SH-SY5Y (cell line): Measurements from ENCODE around the gene SLIT1.

Experiments used
- GATA2 ChIP-seq: IDR thresholded peaks from 2 replicates; pipeline ENCODE4 v1.6.1; 2011; ENCODE audit warnings: mild to moderate bottlenecking, low read depth, low read length
- GATA3 ChIP-seq: IDR thresholded peaks from 2 replicates; pipeline ENCODE4 v1.6.1; 2011; ENCODE audit warnings: low read depth, mild to moderate bottlenecking, low read length, moderate library complexity

DNA sequence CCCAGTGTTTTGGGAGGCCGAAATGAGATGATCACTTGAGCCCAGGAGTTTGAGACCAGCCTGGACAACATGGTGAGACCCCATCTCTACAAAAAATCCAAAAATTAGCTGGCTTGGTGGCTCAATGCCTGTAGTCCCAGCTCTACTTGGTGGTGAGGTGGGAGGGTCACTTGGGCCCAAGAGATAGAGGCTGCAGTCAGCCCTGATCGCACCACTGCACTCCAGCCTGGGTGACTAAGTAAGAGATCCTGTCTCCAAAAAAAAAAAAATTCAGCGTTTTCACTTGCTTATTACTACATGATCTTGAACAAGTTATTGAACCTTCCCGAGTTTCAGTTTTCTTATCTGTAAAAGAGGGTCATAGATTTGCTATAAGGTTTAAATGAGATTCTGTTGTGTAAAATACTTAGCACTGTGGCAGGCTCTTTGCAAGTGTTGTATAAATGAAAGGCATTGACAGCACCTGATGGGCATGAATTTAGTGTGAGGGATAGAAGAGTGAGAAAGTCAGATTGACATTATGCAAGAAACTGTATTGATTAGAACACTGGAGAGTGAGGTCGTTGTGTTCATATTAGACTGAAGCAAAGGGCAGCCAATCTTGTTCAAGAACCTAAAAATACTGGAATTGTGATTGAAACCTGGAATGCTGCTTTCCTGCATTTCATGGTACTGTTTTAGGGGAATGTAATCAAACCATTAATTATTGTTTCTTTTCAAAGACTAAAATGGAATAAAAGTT, 216.9 kb downstream of the SLIT1 start:
- TF ChIP-seq GATA2 (no peak), GATA3 (no peak)
